ENCODE results near the gene KICS2. TPM values are rescaled to one million over a fixed set of nuclear protein-coding genes. Genes with fewer than 3 reads are reported as not detected.

KICS2 gene
- total and polyA plus RNA-seq, 9 of the 15 experiments (the other 6 are each of a cell fraction or from before 2014, with no cell fraction given): 2.3 to 6.4 (median 5.5) TPM

DNA sequence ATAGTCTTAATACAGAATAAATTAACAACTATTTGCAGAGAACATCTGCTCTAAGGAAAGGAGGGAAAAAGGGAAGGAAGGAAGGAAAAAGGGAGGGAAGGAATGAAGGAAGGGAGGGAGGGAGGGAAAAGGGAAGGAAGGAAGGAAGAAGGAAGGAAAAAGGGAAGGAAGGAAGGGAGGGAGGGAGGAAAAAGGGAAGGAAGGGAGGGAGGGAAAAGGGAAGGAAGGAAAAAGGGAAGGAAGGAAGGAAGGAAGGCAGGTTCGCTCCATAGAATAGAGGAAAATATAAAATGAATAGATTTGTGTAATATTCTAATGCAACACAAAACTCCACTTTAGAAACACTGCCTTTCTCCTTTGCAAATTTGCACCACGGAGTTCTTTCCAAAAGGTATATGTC, 16.6 kb downstream of the KICS2 start:
- Histone ChIP-seq H3K4me1 (replicated peaks in 1 of 2; ENCODE audit: control insufficient read depth in 2 of 2, insufficient read depth in 2 of 2, low read length in 2 of 2) (no peaks in the 10 kb centered on the region), H3K36me3 (ENCODE audit: control insufficient read depth, insufficient read depth, low read length) (no peaks in the 10 kb centered on the region; the same call in 2 of the 3 replicates), H3K9me1 (ENCODE audit: control insufficient read depth, insufficient read depth, low read length) (no peaks in the 10 kb centered on the region), H3K9ac (ENCODE audit: insufficient read depth in 1 of 2, low read depth in 2 of 2, low read length in 2 of 2) (no peak overlapping the region), H2AFZ (ENCODE audit: low read depth, low read length) (no peak overlapping the region), H3K4me3 (no peak overlapping the region), H3K27ac (ENCODE audit: extremely low read depth, low read depth, low read length) (no peak overlapping the region), H4K20me1 (replicated peaks; ENCODE audit: control insufficient read depth, insufficient read depth, low read length) (no peaks in the 10 kb centered on the region), H3K27me3 (ENCODE audit: control insufficient read depth in 2 of 2, insufficient read depth in 2 of 2, low read length in 2 of 2) (no peaks in the 10 kb centered on the region), H3K9me3 (replicated peaks; ENCODE audit: control insufficient read depth, insufficient read depth, low read depth, low read length) (no peaks in the 10 kb centered on the region), H3K4me2 (ENCODE audit: insufficient read depth, low read length) (no peak overlapping the region), H3K79me2 (ENCODE audit: control insufficient read depth, insufficient read depth, low read length) (no peaks in the 10 kb centered on the region)
- ATAC-seq (no peak), DNase-seq (ENCODE audit: extremely low read depth in 1 of 4, low spot score in 3 of 4) (no peak), FAIRE-seq (no peak)
- no TSS peak for BruUV-seq (replicated peaks)
- TF ChIP-seq PCBP2 (IDR thresholded peaks at IDR 0.05; ENCODE audit: low read depth, low read length, poor library complexity, severe bottlenecking): peak; percentile 74
- TF ChIP-seq ARID4B (CRISPR knock-in tag; IDR thresholded peaks at IDR 0.05): no peak
- no peak for TF ChIP-seq ZNF133 (CRISPR knock-in tag; IDR thresholded peaks at IDR 0.05)
- TF ChIP-seq PCBP1 (IDR thresholded peaks at IDR 0.05; ENCODE audit: low read depth, low read length, poor library complexity, severe bottlenecking): peak; percentile 56
- TF ChIP-seq PRPF4 (IDR thresholded peaks at IDR 0.05; ENCODE audit: insufficient read depth, low read depth, low read length, poor library complexity, severe bottlenecking): no peak
- TF ChIP-seq, protein P1, sequence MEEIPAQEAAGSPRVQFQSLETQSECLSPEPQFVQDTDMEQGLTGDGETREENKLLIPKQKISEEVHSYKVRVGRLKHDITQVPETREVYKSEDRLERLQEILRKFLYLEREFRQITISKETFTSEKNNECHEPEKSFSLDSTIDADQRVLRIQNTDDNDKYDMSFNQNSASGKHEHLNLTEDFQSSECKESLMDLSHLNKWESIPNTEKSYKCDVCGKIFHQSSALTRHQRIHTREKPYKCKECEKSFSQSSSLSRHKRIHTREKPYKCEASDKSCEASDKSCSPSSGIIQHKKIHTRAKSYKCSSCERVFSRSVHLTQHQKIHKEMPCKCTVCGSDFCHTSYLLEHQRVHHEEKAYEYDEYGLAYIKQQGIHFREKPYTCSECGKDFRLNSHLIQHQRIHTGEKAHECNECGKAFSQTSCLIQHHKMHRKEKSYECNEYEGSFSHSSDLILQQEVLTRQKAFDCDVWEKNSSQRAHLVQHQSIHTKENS (CRISPR knock-in tag; IDR thresholded peaks at IDR 0.05): no peak
- POLR2A ChIA-PET: no interaction called here
- CTCF ChIA-PET (ENCODE audit: low intra/inter-chr PET ratio): no interaction called here
- in situ Hi-C loops (cut with MboI): no loop called here
- intact Hi-C loops (cut with micrococcal nuclease): no loop called here
- 53% methylated on average over 2 of the region's 2 CpGs for WGBS (ENCODE audit: insufficient coverage, low coverage, missing lambda C conversion rate)

Measured in K562 (cell line).